ENCODE results near the gene DACH1.
"Not testable (repeated sequence)": the region's sequence is repeated elsewhere in the genome, so short reads cannot be mapped to it uniquely, and the experiment has no call there.

Gene DACH1

DNA sequence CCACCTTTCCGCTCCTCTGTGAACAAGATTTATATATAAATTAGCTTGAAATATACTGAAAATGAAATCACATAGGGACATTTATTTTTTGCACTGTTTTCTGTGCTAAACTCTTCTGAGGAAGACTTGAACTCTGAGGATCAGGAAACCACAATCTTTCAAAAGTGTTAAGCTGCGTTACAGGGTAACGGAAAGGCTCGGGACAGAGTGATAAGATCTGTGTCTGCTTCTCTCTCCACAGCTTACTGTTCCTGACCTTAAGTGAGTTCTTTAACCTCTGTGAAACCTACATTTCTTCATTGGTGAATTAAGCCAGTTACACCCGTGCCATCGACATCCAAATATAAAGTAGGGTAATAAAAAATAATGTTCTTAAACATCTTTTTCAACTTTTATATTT is 38.9 kb downstream of the DACH1 start:
- no peak for DNase-seq

DNA sequence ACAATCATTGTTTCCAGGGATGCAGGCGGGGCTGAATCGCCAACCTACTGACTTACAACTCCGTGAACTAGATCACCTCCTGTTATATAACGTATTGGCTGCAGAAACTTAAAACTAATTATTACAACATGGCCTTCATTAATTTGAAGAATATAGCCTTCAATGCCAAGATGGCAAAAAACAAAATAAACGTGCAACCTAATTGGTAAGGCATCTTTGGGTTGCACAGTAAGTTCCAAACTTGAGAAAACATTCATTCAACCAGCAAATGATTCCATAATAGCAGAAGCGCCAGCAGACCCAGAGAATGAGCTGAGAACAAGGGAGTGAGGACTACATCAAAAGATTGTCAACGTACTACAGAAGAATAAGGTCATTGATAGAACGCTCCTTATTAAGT is 39.8 kb downstream of the DACH1 start:
- DNase-seq, result no peak

DNA sequence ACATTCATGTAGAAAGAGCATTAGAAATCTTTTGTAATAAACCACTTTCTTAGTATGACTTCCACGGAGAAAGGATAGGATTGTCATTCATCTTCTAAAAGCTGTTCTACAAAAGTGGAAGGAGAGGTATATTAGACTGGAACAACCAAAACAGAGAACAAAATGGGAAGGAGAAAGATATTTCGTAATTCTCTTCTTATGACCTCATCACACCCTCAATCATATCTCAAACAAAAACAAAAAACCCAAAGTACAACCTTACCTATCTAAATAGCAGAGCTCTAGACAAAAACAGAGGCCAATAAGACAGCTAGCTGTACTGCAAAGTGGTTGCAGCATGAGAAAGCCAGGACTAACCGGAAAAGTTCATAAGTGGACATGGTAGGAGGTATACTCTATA is 46.3 kb downstream of the DACH1 start:
- DNase-seq, result no peak

DNA sequence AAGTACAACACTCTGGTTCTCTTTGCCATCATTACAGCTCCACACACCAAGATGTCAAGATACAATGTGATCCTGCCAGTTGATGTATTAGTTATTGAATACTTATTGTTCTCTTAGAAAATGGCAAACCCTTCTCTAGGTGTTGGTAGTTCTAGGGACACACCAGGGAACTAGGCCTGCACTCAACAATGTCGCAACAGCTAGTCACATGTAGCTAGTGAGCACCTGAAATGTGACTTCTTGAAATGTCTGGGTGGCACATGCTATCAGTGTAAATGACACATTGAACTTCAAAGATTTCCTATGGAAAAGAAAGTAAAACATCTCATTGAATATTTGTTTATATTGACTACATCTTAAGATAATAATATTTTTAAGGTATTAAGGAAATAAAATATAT is 49.7 kb downstream of the DACH1 start:
- no peak for DNase-seq

DNA sequence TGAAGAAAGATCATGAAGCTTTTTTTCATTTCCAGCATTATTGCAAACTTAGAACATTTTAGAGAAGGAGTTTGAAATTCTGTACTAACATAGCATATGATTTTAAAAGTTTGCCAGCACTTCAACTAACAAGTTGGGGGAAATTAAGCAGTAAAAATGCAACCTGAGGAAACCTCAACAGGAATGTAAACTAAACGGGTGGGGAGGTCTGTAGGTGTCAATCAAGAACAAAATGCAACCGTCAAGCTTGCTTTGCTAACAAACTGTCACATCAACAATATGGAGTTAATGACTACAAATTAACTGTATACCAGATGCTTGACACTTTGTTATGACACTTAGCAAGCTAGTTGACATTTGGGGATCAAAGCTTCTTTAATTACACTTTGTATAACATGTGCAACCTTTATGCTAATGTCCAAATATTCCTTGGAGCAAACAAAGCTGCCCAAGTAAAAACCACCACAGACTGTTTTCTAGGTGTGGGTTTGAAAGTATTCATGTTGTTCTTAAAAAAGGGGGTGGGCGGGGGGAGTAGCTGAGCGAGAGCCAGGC is 52.1 kb downstream of the DACH1 start:
- no peak for DNase-seq

DNA sequence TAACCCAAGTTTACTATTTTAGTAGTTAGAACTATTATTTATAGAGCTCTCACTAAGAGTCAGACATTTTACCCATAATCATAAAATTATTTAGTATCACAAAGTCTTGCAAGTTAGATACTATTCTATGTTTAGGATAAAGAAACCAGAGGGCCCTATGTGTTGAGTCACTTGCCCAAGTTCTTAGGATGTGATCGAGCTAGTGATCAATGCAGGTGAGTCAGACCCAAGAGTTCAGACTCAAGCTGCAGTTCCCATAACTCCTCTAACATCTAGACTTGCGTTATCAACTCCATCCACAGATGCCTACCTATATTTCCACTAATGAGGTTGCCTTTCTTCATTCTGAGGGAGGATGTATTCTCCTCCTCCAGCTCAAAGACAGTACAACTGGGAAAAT is 53.8 kb downstream of the DACH1 start:
- no peak for DNase-seq

DNA sequence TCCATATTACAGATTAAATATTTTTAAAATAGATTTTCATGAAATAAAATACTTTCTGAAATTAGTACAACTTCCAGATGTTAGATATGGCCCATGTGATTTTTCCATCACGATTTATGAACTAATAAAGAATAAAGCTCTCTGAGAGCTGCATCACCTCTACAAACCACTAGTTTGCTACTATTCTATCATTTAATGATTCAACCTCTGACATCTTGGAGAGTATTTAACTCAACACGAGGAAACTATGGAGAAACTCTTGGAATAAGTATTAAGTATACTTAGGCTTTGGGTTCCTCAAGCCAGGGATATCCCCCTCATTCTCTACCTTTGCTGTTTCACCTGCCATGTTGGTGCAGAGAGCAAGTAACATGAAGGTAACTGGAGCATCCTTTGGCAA is 55.7 kb downstream of the DACH1 start:
- no peak for DNase-seq

DNA sequence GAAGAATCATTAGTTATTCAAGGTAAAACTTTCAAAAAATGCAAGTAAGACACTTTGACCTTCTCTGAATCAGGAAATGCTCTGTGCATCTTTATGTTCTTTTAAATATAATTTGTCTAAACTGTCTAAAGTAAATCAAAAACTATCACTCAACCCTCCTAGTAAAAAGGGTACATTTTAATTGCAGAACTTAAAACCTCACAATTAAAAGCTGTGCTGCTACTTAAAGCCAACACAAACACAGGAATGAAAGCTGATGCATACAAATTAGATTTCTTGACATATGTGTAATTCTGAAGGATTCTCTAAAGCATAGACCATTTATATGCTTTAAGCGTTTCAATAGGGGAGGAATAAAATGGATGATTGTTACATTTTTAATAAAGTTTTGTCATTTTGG is 58.3 kb downstream of the DACH1 start:
- no peak for DNase-seq

DNA sequence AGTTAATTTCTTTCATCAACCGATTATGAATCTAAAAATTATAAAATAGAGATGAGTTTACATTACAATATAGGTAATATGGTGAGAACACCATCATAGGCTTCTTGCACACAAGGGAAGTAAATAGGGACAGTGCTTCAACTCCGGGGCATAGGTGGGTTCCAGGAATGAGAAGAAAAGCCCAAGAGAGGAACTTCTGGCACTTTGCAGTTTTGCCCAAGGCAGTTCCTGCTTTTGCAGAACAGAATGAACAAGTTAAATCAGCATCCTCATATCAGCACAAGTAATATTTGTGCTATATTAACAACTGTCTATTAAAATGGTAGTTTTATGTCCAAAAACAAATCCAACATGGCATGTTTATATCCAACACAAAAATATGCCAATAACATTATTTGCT is 60.1 kb downstream of the DACH1 start:
- no peak for DNase-seq

DNA sequence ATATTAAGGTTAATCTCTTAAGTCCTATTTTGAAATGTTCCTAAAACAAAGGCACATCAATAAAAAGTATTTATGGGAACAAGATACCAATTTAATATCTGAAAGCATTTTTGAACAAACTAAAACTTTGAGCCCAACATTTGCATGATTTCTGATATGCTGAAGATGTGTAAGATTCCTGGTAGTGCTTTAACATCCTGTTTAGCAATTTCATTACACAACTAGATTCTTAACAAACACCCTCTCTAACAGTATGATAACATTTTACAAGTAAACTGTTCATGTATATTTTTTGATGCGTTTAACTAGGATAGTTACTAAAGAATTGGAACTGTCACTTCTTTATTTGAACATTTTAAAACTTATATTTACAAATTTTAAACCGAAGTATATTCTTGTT is 63.9 kb downstream of the DACH1 start:
- DNase-seq, result no peak

DNA sequence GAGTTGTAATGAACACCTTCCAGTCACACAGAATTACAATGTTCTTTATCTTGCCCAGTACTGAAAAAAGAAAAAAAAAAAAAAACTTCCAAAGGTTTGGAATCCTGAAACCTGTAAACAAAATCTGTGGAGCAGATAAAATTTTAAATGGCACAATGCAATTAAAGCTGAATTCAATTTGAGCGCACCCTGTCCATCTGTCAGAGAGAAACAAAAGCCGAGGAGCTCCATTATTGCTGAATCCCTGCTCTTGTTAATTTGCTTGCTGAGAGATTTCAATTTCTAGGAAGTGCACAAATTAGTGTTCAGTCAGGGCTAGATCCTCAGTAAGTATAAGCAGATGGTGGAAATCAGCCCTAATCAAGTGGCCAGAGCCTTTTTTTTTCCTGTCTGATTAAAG is 65.2 kb downstream of the DACH1 start:
- no peak for DNase-seq

DNA sequence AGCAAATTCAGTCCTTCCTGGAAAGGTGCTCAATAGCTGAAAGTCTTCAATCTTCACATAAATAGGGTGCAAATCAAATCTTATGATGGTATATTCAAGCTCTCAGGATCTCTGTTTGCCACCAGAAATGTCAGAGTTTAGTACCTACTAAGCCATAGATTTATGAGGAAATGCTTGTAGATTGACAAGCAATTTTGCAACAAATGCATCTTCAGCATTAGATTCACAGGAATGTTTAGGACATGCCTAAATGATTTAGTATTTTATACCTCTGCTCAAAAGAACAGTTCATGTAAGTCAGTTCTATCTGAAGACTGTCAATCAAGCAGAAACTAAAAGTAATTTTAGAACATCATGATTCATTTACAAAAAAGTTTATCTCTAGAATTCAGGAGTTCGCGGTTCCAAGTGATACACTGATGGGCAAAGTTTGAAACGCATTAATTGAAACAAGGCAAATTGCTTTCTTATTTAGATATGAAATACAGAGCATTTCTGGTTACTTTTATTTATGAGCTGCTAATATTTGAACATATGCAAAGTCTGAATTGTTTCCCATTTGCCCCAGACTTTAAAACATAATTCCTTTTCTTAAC is 65.7 kb downstream of the DACH1 start:
- DNase-seq, result no peak

DNA sequence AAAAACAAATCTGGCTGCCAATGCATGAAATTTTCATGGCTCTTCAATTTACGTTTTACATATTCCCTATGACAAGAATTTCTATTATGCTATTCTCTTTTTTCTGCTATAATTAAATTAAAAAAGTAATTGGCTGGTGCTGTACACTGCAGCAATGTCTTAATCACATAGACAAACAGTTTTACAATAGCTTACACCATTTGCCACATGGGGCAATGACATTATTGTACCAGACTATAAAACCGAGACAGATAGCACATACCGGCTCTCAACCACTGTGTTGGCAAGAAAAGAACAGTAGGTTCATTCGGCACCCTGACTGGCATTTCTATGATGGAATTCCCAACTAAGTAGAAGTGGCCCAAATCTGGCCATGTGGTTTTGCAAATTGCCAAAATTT is 67.7 kb downstream of the DACH1 start:
- DNase-seq, result no peak

DNA sequence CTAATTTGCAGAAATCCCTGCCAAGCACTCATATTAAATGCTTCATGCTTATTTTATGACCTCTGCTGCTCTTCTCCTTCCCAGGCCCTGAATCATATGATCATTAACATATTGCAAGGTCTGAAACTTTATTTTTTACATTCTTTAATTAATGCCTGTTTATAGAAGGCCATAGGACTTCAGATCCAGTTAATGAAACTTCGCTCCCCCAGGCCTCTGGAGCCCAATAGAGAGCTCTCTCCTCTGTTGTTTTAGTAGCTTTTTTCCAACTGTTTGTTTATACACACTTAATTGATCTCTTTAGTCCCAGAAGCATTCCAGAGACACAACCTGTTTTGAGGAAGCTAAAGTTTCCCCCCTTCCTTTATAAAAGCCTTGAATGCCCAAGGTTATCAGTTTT is 68.3 kb downstream of the DACH1 start:
- DNase-seq, result no peak

DNA sequence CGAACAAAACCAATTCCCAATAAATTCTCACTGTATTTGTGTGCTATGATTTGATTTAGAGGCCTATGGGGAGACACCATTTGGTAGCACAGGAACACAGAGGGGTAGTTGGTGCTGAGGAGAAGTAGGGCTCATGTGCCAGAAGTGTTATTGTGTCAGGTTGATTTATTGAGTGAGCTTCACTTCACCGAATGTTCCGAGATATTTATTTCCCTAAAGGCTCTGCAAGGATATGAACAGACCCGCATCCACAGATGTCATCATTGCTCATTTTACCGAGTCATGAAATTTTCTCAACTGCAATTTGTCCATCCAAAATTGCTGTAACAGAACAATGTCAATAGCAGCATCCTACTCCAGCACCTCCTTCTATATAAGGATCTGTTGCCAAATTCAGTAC is 69.5 kb downstream of the DACH1 start:
- no peak for DNase-seq

DNA sequence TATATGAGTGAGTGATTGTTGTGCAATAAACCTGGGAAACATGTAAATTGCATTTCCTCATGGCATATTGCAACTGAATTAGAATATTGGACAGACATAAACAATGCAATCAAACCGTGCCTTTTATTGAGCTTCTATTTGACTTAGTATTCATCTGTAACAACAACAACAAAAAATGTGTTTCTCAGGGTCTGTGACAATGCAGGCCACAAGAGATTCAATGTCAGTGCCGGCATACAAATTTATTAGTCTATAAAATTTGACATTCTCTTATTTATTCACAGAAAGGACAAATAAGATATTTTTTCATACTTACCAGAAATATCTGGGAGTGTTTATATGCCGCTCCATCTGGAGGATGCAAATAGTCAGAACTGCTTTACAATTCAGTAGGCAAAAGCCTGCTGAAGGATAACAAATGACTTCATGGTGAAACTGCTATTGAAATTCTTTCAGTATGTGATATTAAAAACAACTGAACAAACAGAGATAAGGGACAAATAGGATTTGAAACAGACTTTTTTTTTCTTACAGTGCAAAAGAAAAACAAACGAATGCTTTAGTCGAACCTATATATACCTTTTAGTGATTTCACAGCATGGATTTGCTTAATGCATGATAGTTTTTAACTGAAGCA is 77.2 kb downstream of the DACH1 start:
- no peak for DNase-seq

DNA sequence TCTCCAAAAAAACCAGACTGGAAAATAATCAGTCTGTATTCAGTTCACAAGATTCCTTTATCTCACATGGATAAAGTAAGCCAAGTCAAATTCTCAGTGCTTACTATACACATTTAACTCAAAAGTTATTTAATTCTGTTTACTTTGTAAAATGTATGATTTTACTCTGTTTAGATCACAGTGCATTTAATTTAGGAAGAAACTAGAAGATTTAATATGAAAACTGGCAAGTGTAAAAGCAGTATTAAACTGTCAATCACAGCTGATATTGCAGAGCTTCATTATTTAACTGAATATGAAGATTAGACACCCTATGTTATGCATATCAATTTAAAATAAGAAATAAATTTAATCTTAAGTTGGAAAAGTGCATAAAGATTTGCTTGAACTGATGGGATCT is 78.0 kb downstream of the DACH1 start:
- no peak for DNase-seq

DNA sequence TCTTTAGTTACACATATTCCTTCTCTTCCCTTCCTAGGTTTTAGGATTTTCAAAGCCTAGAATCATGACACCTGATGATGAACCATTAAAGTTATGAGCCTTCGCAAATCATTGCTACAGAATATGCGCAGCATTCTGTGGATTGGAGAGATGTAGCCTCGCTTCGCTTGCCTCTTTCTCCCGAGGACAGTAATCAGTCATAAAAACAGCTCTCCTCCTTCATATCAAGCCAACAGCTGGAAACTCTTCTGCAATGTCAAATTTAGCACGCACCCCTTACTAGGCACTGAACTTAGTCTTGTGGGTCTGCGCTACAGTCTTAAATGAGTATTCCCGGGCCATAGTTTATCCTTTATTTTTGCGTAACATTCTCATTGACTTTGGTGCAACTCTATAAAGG is 79.6 kb downstream of the DACH1 start:
- DNase-seq, result no peak

DNA sequence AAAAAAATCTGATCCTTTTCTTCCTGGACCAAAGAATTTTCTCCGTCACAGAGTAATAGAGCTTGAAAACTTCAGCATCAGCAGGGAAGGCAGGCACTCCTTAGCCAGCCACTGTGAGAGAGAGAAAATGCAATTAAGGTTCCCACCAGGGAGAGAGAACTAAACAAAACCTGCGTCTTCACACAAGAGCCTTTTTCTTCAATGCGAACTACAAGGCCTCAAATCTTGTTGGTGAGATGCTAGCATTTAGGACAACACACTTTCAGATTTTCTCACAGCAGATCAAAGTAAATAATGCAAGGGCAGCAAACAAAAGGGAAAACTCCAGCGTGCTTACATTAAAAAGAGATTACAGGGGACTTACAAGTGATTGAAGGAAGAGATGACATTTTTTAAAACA is 80.1 kb downstream of the DACH1 start:
- DNase-seq, result no peak

DNA sequence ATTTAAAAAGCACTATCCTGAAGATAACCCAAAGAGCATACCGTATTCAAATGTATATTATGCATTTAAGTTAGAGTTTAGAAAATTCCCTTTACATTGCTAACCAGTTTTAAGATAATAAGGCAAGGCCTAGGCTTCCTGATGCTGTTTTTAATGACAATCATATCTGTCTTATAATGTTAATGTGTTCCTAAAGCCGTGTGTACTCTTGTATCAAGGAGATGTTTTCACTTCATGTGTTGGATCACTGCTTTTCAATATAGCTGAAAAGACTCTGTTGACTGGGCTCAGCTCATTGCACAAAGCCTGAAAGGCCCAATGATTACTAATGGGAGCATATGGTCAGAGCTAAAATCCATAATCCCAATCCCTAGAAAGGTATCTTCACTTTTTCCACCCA is 81.6 kb downstream of the DACH1 start:
- no peak for DNase-seq

DNA sequence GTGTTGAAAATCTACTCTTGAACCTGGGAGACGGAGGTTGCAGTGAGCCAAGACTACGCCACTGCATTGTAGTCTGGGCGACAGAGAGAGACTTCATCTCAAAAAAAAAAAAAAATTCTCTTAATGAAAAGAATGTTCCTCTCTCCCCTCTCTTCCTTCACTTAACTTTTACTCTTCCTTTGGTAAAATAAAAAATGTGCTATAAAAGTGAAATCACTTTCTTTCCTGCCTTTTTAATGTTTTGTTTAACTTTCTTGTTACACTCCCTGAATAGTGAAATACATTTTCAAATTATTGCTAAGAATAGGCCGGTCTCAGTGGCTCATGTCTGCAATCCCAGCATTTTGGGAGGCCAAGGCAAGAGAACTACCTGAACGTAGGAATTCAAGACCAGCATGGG is 86.5 kb downstream of the DACH1 start:
- no peak for DNase-seq

DNA sequence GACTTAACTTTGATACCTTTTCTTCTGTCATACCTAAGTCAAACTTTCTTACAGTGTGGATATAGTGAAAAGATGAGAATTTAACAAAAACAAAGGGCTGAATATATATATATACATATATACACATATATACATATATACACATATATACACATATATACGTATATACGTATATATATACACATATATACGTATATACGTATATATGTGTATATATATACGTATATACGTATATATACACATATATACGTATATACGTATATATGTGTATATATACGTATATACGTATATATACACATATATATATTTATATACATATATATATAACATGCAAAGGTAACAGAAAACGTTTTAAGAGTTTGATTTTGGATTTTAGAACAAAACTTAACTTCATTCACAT is 88.0 kb downstream of the DACH1 start:
- not testable (repeated sequence) for DNase-seq

DNA sequence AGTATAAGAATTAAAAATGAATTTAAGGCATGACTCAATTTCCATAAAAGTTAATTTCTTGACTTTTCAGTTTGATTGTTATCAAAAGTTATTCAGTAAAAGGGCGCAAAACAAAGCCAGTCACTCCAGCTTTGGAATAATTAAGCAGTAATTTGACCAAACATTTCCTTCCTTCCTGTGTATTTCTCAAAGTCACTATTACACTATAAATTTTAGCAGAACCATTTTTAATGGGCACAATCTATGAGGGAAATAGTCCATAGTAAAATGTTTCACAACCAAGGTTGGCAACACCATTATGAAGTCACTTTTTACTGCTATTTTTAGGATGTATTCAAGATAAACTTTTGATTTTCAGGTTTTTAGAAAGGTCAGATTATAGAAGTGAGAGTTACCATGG is 91.0 kb downstream of the DACH1 start:
- no peak for DNase-seq

DNA sequence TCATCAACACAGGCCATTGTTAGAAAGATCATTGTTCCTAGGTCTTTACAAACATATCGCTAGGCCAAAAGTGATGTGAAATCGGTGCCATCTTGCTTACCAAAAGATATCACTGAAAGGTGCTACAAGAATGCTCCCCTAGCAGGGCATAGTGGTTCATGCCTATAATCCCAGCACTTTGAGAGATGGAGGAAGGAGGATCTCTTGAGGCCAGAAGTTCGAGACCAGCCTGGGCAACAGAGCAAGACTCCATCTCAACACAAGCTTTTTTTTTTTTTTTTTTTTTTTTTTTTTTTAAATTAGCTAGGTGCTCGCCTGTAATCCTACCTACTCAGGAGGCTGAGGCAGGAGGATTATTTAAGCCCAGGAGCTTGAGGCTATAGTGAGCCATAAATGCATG is 92.1 kb downstream of the DACH1 start:
- DNase-seq, result no peak

DNA sequence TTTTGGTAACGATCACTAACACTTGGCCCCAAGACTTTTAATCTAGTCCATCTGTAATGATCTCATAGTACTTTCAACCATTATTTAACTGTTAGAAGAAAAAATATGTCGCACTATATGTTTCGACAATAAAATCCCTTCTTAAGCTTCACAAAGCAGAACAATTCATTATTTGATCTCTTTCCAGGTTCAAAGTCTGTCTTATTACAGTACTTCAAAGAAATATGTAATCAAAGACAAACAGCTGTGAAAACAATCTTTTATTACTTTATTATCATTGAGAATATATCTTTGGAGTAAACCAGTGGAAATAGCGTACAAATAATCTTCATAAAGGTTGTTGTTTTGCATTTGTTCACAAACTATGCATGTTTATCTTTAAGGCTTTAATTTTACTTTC is 93.5 kb downstream of the DACH1 start:
- DNase-seq, result no peak

All from CD4-positive, alpha-beta T cell treated with Interleukin-10 for 1 hour (primary cell).